Tibial nerve (tissue), 4 donors: Measurements from ENCODE around the gene WDPCP.

Experiments used
- CTCF ChIP-seq, 5 experiments: fragments of 200-600 bp in 3 of 5; fragments of 450-650 bp in 2 of 5; sonication (generic) in 3 of 5; IDR thresholded peaks; one replicate each; pipeline ENCODE4 v1.5.1; 2016 to 2019; ENCODE audit warnings: antibody characterized with exemption in 5 of 5, mild to moderate bottlenecking in 3 of 5, moderate library complexity in 2 of 5
- EP300 ChIP-seq, 2 donors: sonication (generic); formaldehyde crosslinking; IDR thresholded peaks; one replicate each; pipeline ENCODE4 v1.6.1; 2017; ENCODE audit warnings: antibody characterized with exemption in 2 of 2, mild to moderate bottlenecking in 1 of 2

DNA sequence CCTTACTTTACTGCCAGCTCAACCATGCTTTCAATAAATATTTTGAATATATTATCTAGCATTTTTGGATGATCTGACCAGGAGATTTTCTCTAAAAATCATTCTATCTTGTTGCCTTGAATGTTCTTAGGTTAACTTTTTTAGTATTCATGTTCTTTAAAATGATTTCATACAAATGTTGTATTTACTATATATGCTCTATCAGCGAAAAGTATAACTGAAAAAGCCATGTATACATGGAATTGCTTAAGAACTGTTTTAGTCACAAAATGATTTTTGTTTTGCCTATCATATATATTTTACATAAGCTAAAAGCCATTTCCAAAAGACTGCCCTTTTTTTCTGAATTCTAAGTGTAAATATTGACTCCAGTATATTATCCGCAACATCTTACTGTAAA is 213.9 kb downstream of the WDPCP start:
- TF ChIP-seq EP300 (IDR thresholded peaks at IDR 0.05) (no peak), CTCF (IDR thresholded peaks at IDR 0.05) (no peak)
